PC-9 (cell line): Measurements from ENCODE around the gene PXDN.

Experiments used
- EZH2 ChIP-seq: fragments of 200-600 bp; sonication (generic); IDR thresholded peaks from 2 replicates; pipeline ENCODE4 v1.8.0; 2017; ENCODE audit warnings: antibody characterized with exemption, low read depth
- TF ChIP-seq, protein P1 (sequence below): fragments of 200-600 bp; sonication (generic); conservative IDR thresholded peaks from 2 replicates; pipeline ENCODE4 v1.6.1; 2017; ENCODE audit warnings: mixed run types, antibody characterized with exemption, mild to moderate bottlenecking, moderate library complexity

DNA sequence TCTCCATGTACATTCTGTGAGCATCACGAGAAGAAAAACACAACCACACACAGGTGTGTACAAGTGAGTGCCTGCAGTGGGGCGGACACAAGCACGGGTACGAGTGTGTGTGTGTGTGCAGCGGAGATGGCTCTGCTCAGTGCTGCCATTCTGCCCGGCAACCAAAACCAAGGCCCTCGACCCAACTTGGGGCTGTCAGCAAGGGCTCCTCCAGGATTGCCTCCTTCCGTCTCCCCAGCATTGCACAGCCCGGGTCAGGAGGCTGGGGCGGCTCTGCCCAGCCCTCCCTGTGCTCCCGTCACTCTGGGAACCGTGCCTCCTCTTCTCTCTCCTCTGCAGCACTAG lies 66.5 kb downstream of the PXDN start:
- TF ChIP-seq, protein P1, sequence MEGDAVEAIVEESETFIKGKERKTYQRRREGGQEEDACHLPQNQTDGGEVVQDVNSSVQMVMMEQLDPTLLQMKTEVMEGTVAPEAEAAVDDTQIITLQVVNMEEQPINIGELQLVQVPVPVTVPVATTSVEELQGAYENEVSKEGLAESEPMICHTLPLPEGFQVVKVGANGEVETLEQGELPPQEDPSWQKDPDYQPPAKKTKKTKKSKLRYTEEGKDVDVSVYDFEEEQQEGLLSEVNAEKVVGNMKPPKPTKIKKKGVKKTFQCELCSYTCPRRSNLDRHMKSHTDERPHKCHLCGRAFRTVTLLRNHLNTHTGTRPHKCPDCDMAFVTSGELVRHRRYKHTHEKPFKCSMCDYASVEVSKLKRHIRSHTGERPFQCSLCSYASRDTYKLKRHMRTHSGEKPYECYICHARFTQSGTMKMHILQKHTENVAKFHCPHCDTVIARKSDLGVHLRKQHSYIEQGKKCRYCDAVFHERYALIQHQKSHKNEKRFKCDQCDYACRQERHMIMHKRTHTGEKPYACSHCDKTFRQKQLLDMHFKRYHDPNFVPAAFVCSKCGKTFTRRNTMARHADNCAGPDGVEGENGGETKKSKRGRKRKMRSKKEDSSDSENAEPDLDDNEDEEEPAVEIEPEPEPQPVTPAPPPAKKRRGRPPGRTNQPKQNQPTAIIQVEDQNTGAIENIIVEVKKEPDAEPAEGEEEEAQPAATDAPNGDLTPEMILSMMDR: no peak
- no peak for TF ChIP-seq EZH2
